ENCODE results near the gene HLA-G.
"Not testable (repeated sequence)": the region's sequence is repeated elsewhere in the genome, so short reads cannot be mapped to it uniquely, and the experiment has no call there.

Gene HLA-G

GRCh38 chr6:29827579-29828470 is at the start of gene HLA-G:
HLA-G (plus strand) TSS chr6:29827825; CDS start chr6:29827845, 20 bp downstream.
- peaks cover 9% of the 10 kb centered on the region for H3K4me1 Mint-ChIP-seq
- peaks cover 75% of the 10 kb centered on the region for H3K27me3 Mint-ChIP-seq
- DNase-seq (no peak), ATAC-seq (no peak)
- H3K4me3 Mint-ChIP-seq: peak within 1 kb of the TSS; percentile 40
- no peaks in the 10 kb centered on the region for H3K36me3 Mint-ChIP-seq (ENCODE audit: low read depth)
- H3K9me3 Mint-ChIP-seq: no peaks in the 10 kb centered on the region
- H3K27ac Mint-ChIP-seq: no peak within 1 kb of the TSS

GRCh38 chr6:29780019-29780698 is 47.5 kb upstream of the HLA-G start:
- not testable (repeated sequence) for H3K9me3 Mint-ChIP-seq; H3K36me3 Mint-ChIP-seq (ENCODE audit: low read depth); DNase-seq; ATAC-seq; H3K4me3 Mint-ChIP-seq; H3K27ac Mint-ChIP-seq; H3K4me1 Mint-ChIP-seq
- H3K27me3 Mint-ChIP-seq: peaks cover 34% of the 10 kb centered on the region

GRCh38 chr6:29789176-29789575 is 38.4 kb upstream of the HLA-G start:
- no peak overlapping the region for H3K4me3 Mint-ChIP-seq
- H3K9me3 Mint-ChIP-seq: peaks cover 16% of the 10 kb centered on the region
- no peak for ATAC-seq
- peaks cover 14% of the 10 kb centered on the region for H3K4me1 Mint-ChIP-seq
- H3K36me3 Mint-ChIP-seq (ENCODE audit: low read depth): peaks cover 8% of the 10 kb centered on the region
- peaks cover 36% of the 10 kb centered on the region for H3K27me3 Mint-ChIP-seq
- DNase-seq: no peak
- H3K27ac Mint-ChIP-seq: no peak overlapping the region

- ATAC-seq: no peak
- Mint-ChIP-seq H3K4me1 (peaks cover 14% of the 10 kb centered on the region), H3K9me3 (peaks cover 12% of the 10 kb centered on the region), H3K27me3 (peaks cover 44% of the 10 kb centered on the region), H3K36me3 (ENCODE audit: low read depth) (peaks cover 8% of the 10 kb centered on the region), H3K4me3 (no peak overlapping the region), H3K27ac (no peak overlapping the region)
- DNase-seq: no peak
Observed at GRCh38 chr6:29790626-29791025, 37.0 kb upstream of the HLA-G start.

- Mint-ChIP-seq H3K27ac (peak overlapping the region; percentile 32), H3K4me1 (peaks cover 14% of the 10 kb centered on the region), H3K27me3 (peaks cover 48% of the 10 kb centered on the region), H3K36me3 (ENCODE audit: low read depth) (peaks cover 8% of the 10 kb centered on the region), H3K9me3 (peaks cover 12% of the 10 kb centered on the region), H3K4me3 (peak overlapping the region; percentile 72)
- ATAC-seq (no peak), DNase-seq (no peak)
Observed at GRCh38 chr6:29791162-29791561, 36.5 kb upstream of the HLA-G start.

GRCh38 chr6:29791786-29792122 is 35.9 kb upstream of the HLA-G start:
- H3K4me1 Mint-ChIP-seq: peaks cover 14% of the 10 kb centered on the region
- H3K9me3 Mint-ChIP-seq: peaks cover 12% of the 10 kb centered on the region
- DNase-seq (no peak), ATAC-seq (no peak)
- H3K36me3 Mint-ChIP-seq (ENCODE audit: low read depth): peaks cover 8% of the 10 kb centered on the region
- H3K27me3 Mint-ChIP-seq: peaks cover 48% of the 10 kb centered on the region
- H3K4me3 Mint-ChIP-seq: peak overlapping the region; percentile 72
- peak overlapping the region; percentile 32 for H3K27ac Mint-ChIP-seq

- H3K9me3 Mint-ChIP-seq: peaks cover 12% of the 10 kb centered on the region
- H3K36me3 Mint-ChIP-seq (ENCODE audit: low read depth): peaks cover 8% of the 10 kb centered on the region
- peak overlapping the region; percentile 72 for H3K4me3 Mint-ChIP-seq
- peak; percentile 90 for ATAC-seq
- DNase-seq: peak; percentile 72
- peaks cover 14% of the 10 kb centered on the region for H3K4me1 Mint-ChIP-seq
- peaks cover 46% of the 10 kb centered on the region for H3K27me3 Mint-ChIP-seq
- H3K27ac Mint-ChIP-seq: no peak overlapping the region
Observed at GRCh38 chr6:29792123-29793035, 35.2 kb upstream of the HLA-G start.

- peaks cover 14% of the 10 kb centered on the region for H3K4me1 Mint-ChIP-seq
- H3K4me3 Mint-ChIP-seq: peak overlapping the region; percentile 72
- DNase-seq (no peak), ATAC-seq (no peak)
- H3K27ac Mint-ChIP-seq: peak overlapping the region; percentile 9
- peaks cover 8% of the 10 kb centered on the region for H3K36me3 Mint-ChIP-seq (ENCODE audit: low read depth)
- H3K27me3 Mint-ChIP-seq: peaks cover 43% of the 10 kb centered on the region
- peaks cover 9% of the 10 kb centered on the region for H3K9me3 Mint-ChIP-seq
Observed at GRCh38 chr6:29793036-29793356, 34.6 kb upstream of the HLA-G start.

GRCh38 chr6:29793796-29794195 is 33.8 kb upstream of the HLA-G start:
- ATAC-seq (no peak), DNase-seq (no peak)
- H3K27ac Mint-ChIP-seq: no peak overlapping the region
- H3K4me3 Mint-ChIP-seq: no peak overlapping the region
- peaks cover 4% of the 10 kb centered on the region for H3K9me3 Mint-ChIP-seq
- peaks cover 14% of the 10 kb centered on the region for H3K4me1 Mint-ChIP-seq
- H3K27me3 Mint-ChIP-seq: peaks cover 43% of the 10 kb centered on the region
- peaks cover 4% of the 10 kb centered on the region for H3K36me3 Mint-ChIP-seq (ENCODE audit: low read depth)

- peaks cover 14% of the 10 kb centered on the region for H3K4me1 Mint-ChIP-seq
- ATAC-seq (no peak), DNase-seq (no peak)
- H3K36me3 Mint-ChIP-seq (ENCODE audit: low read depth): no peaks in the 10 kb centered on the region
- no peak overlapping the region for H3K4me3 Mint-ChIP-seq
- H3K27ac Mint-ChIP-seq: no peak overlapping the region
- peaks cover 41% of the 10 kb centered on the region for H3K27me3 Mint-ChIP-seq
- H3K9me3 Mint-ChIP-seq: no peaks in the 10 kb centered on the region
Observed at GRCh38 chr6:29796026-29796425, 31.6 kb upstream of the HLA-G start.

GRCh38 chr6:29797135-29797534 is 30.5 kb upstream of the HLA-G start:
- DNase-seq (no peak), ATAC-seq (no peak)
- no peak overlapping the region for H3K27ac Mint-ChIP-seq
- H3K4me3 Mint-ChIP-seq: no peak overlapping the region
- H3K36me3 Mint-ChIP-seq (ENCODE audit: low read depth): no peaks in the 10 kb centered on the region
- H3K9me3 Mint-ChIP-seq: no peaks in the 10 kb centered on the region
- H3K27me3 Mint-ChIP-seq: peaks cover 35% of the 10 kb centered on the region
- peaks cover 8% of the 10 kb centered on the region for H3K4me1 Mint-ChIP-seq

- Mint-ChIP-seq H3K36me3 (ENCODE audit: low read depth) (no peaks in the 10 kb centered on the region), H3K4me1 (peaks cover 6% of the 10 kb centered on the region), H3K4me3 (no peak overlapping the region), H3K9me3 (no peaks in the 10 kb centered on the region), H3K27ac (no peak overlapping the region), H3K27me3 (peaks cover 33% of the 10 kb centered on the region)
- ATAC-seq: no peak
- no peak for DNase-seq
Observed at GRCh38 chr6:29797966-29798365, 29.7 kb upstream of the HLA-G start.

GRCh38 chr6:29800254-29800653 is 27.4 kb upstream of the HLA-G start:
- no peaks in the 10 kb centered on the region for H3K9me3 Mint-ChIP-seq
- H3K27me3 Mint-ChIP-seq: peaks cover 16% of the 10 kb centered on the region
- DNase-seq (no peak), ATAC-seq (no peak)
- no peaks in the 10 kb centered on the region for H3K36me3 Mint-ChIP-seq (ENCODE audit: low read depth)
- H3K4me1 Mint-ChIP-seq: no peaks in the 10 kb centered on the region
- H3K27ac Mint-ChIP-seq: no peak overlapping the region
- no peak overlapping the region for H3K4me3 Mint-ChIP-seq

- ATAC-seq (no peak), DNase-seq (no peak)
- peaks cover 27% of the 10 kb centered on the region for H3K27me3 Mint-ChIP-seq
- H3K4me1 Mint-ChIP-seq: peaks cover 9% of the 10 kb centered on the region
- no peak overlapping the region for H3K4me3 Mint-ChIP-seq
- H3K9me3 Mint-ChIP-seq: no peaks in the 10 kb centered on the region
- H3K36me3 Mint-ChIP-seq (ENCODE audit: low read depth): no peaks in the 10 kb centered on the region
- H3K27ac Mint-ChIP-seq: no peak overlapping the region
Observed at GRCh38 chr6:29806387-29806786, 21.2 kb upstream of the HLA-G start.

Data from activated naive CD8-positive, alpha-beta T cell treated with anti-CD3 and anti-CD28 coated beads, Interleukin-2, amount 50 U/mL, for 24 hours (primary cell).